Measurements from ENCODE around the gene SIN3A.

Gene SIN3A

GRCh38 chr15:75328493-75329314 is 122.8 kb downstream of the SIN3A start:
- no peak for DNase-seq

- no peak for DNase-seq
Measured at GRCh38 chr15:75327491-75327890, 124.0 kb downstream of the SIN3A start.

- DNase-seq = no peak
Measured at GRCh38 chr15:75327005-75327404, 124.5 kb downstream of the SIN3A start.

- DNase-seq = no peak
Measured at GRCh38 chr15:75325922-75326321, 125.6 kb downstream of the SIN3A start.

GRCh38 chr15:75321711-75322110 is 129.8 kb downstream of the SIN3A start:
- DNase-seq = no peak

Data from NCI-H446 treated with DMSO at 0.1 percent for 48 hours (cell line).